Nasal cavity respiratory epithelium epithelial cell of viscerocranial mucosa (primary cell): Measurements from ENCODE around the gene PRR4. TPM values are rescaled to one million over a fixed set of nuclear protein-coding genes. Genes with fewer than 3 reads are reported as not detected.

ENCODE experiments used
- total RNA-seq: library from RNA; depleted of rRNA; stranded (reverse); fragments of >200 nt; gene quantifications from 2 replicates; pipeline ENCODE4 v1.2.3, GENCODE V29; 2014

The PRR4 gene
- total RNA-seq = 1.4 TPM in 1 of 2 replicates, not detected in the other

GRCh38 chr12:10849425-10849878 lies at the start of gene PRR4:
PRR4 (minus strand) TSS chr12:10849475; CDS start chr12:10849437, 38 bp downstream.

GRCh38 chr12:10884086-10884725 lies 34.9 kb upstream of the PRR4 start, which contains the start of gene PRH1:
PRH1 (minus strand) TSS chr12:10884255; CDS start chr12:10884217, 38 bp downstream.

GRCh38 chr12:10826258-10826657 lies 23.0 kb downstream of the PRR4 start, which contains the start of gene TAS2R10:
TAS2R10 (minus strand) TSS chr12:10826358; CDS start chr12:10826269, 89 bp downstream.

GRCh38 chr12:10810068-10810467 lies 39.2 kb downstream of the PRR4 start, which contains the start of gene TAS2R9:
TAS2R9 (minus strand) TSS chr12:10810168; CDS start chr12:10810075, 93 bp downstream.

GRCh38 chr12:10807186-10807585 lies 42.1 kb downstream of the PRR4 start, which contains the start of gene TAS2R8:
TAS2R8 (minus strand) TSS chr12:10807286; CDS start chr12:10806980, 306 bp downstream.

GRCh38 chr12:10802587-10802986 lies 46.7 kb downstream of the PRR4 start, which contains the start of gene TAS2R7:
TAS2R7 (minus strand) TSS chr12:10802627; CDS start chr12:10802570, 57 bp downstream.

Other genes with a start within 250 kb of the PRR4 start
- 14.6 and 17.1 TPM in 2 replicates for gene MAGOHB, start 235.9 kb downstream of the PRR4 start, total RNA-seq
- 1.4 and 2.8 TPM in 2 replicates for gene STYK1, start 175.4 kb downstream of the PRR4 start, total RNA-seq
- 186 and 340 TPM in 2 replicates for gene YBX3, start 126.2 kb downstream of the PRR4 start, total RNA-seq
- gene TAS2R7, start 46.8 kb downstream of the PRR4 start, total RNA-seq = not detected in 2 replicates
- 0.14 TPM in 1 of 2 replicates, not detected in the other for gene TAS2R8, start 42.2 kb downstream of the PRR4 start, total RNA-seq
- 0.14 TPM in 1 of 2 replicates, not detected in the other for gene TAS2R9, start 39.3 kb downstream of the PRR4 start, total RNA-seq
- gene TAS2R10, start 23.1 kb downstream of the PRR4 start, total RNA-seq = 1.4 TPM in 1 of 2 replicates, not detected in the other
- 4.1 and 15.9 TPM in 2 replicates for gene PRH1, start 34.8 kb upstream of the PRR4 start, total RNA-seq
- gene TAS2R13, start 60.1 kb upstream of the PRR4 start, total RNA-seq = under 0.01 and 3.3 TPM in 2 replicates
- gene PRH2, start 79.8 kb upstream of the PRR4 start, total RNA-seq = 0.34 TPM in 1 of 2 replicates, not detected in the other
- 0.68 and 4.1 TPM in 2 replicates for gene TAS2R14, start 89.8 kb upstream of the PRR4 start, total RNA-seq
- gene TAS2R50, start 137.4 kb upstream of the PRR4 start, total RNA-seq = 0.34 and 5.9 TPM in 2 replicates
- 0.34 and 6.2 TPM in 2 replicates for gene TAS2R20, start 148.8 kb upstream of the PRR4 start, total RNA-seq
- gene TAS2R19, start 173.1 kb upstream of the PRR4 start, total RNA-seq = 0.34 and 7.6 TPM in 2 replicates
- 0.68 and 5.6 TPM in 2 replicates for gene TAS2R31, start 181.9 kb upstream of the PRR4 start, total RNA-seq
- 0.34 and 5.1 TPM in 2 replicates for gene TAS2R46, start 212.8 kb upstream of the PRR4 start, total RNA-seq
- 0.34 TPM in 1 of 2 replicates, not detected in the other for gene TAS2R43, start 242.8 kb upstream of the PRR4 start, total RNA-seq